ENCODE data around the gene NCOA1. TPM values are rescaled to one million over a fixed set of nuclear protein-coding genes. Genes with fewer than 3 reads are reported as not detected.

NCOA1 gene
- total and polyA plus RNA-seq, 10 of the 15 experiments (the other 5 are each of a cell fraction or from before 2014, with no cell fraction given) = 1.8 to 35.6 (median 6.1) TPM

DNA sequence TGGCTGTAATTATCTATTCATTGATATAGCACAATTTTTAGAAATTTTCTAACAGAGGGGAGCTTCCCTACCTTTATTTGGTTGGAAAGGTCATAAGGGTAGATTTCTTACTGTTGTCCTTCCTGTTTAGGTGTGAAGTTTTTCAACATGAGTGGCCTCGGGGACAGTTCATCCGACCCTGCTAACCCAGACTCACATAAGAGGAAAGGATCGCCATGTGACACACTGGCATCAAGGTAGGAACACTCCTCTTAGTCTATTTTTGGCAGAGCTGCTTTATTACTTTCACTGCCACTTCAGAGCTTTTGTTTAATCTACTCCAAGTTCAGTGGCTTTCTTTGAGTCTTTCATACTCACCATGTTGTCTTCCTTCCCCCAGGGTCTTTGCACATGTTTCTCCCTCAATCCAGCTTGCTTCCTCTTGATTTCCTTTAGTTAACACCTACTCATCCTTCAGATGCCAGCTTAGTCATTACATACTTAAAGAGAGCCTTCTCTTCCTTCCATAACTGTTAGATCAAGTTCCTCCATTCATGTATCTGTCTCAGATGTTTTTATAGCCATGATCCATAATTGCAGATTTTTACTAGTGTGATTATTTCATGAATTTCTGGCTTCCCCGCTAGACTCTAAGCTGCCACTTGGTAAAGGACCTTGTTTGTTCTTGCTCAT lies 167.6 kb downstream of the NCOA1 start (continued):
- TF ChIP-seq, protein P1, sequence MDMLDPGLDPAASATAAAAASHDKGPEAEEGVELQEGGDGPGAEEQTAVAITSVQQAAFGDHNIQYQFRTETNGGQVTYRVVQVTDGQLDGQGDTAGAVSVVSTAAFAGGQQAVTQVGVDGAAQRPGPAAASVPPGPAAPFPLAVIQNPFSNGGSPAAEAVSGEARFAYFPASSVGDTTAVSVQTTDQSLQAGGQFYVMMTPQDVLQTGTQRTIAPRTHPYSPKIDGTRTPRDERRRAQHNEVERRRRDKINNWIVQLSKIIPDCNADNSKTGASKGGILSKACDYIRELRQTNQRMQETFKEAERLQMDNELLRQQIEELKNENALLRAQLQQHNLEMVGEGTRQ (IDR thresholded peaks at IDR 0.05; ENCODE audit: borderline replicate concordance, low read depth, low read length) = no peak

DNA sequence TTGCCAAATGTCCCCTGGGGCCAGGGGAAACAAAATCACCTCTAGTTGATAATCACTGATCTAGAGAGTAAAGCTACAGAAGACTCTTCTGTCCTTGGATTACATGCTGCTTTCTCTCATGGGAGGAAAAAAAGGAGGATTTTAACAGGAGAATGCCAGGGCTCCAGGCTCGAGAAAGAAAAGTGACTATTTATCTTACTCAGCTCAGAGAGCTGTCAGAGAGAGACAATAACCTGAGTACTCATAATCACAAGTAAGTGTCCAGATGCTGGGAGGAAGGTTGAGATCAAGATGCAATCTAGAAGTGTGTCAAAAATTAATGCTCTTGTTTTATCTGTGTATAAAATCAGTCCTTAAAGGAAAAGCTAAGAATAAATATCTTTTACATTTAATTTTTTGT lies 168.8 kb downstream of the NCOA1 start:
- H3K9me3 ChIP-seq (replicated peaks; ENCODE audit: control insufficient read depth, insufficient read depth, low read length) = no peaks in the 10 kb centered on the region
- H3K79me2 ChIP-seq (ENCODE audit: control insufficient read depth, insufficient read depth, low read length) = no peaks in the 10 kb centered on the region
- ChIA-PET POLR2A (no interaction called here), SMC1A (ENCODE audit: uncharacterized antibody, unreplicated experiment) (interaction anchor here (1.3 to 2.0 kb wide), 3 partner anchors 10 to 238 kb away, joined by 3 to 6 read pairs (median 4); no protein-coding TSS in a partner anchor), CTCF (interaction anchor here (0.6 to 0.8 kb wide), 2 partner anchors 11 to 14 kb away, joined by 3 read pairs; no protein-coding TSS in a partner anchor), RAD21 (ENCODE audit: unreplicated experiment) (no interaction called here)
- intact Hi-C loops (cut with micrococcal nuclease; ENCODE audit: unreplicated experiment) = no loop called here
- FAIRE-seq (no peak), ATAC-seq (no peak), DNase-seq (ENCODE audit: low read depth, low spot score) (no peak)
- no TSS peak for BruUV-seq (replicated peaks)
- H3K36me3 ChIP-seq (ENCODE audit: control insufficient read depth in 2 of 2, insufficient read depth in 2 of 2, low read length in 1 of 2) = peaks cover 0 to 5% of the 10 kb centered on the region in 2 experiments; a peak in 1 of 4 replicates
- H3K27ac ChIP-seq (ENCODE audit: control insufficient read depth, insufficient read depth) = no peak overlapping the region
- H3K9ac ChIP-seq (ENCODE audit: control insufficient read depth, insufficient read depth, low read length) = no peak overlapping the region
- H2AFZ ChIP-seq (ENCODE audit: control insufficient read depth, low read depth, low read length) = no peak overlapping the region
- H3K27me3 ChIP-seq (replicated peaks in 1 of 2; ENCODE audit: control insufficient read depth in 2 of 2, insufficient read depth in 2 of 2, low read length in 1 of 2) = no peaks in the 10 kb centered on the region
- in situ Hi-C loops (cut with MboI) = no loop called here
- no peaks in the 10 kb centered on the region; the same call in 1 of the 2 replicates for H4K20me1 ChIP-seq (ENCODE audit: control insufficient read depth, insufficient read depth)
- H3K4me1 ChIP-seq (ENCODE audit: control insufficient read depth, insufficient read depth, low read length) = no peaks in the 10 kb centered on the region
- 100% methylated on average over 1 of the region's 1 CpG for whole genome bisulfite sequencing (ENCODE audit: insufficient coverage, insufficient replicate concordance, low lambda C conversion rate, missing lambda C conversion rate)
- no peak overlapping the region for H3K4me2 ChIP-seq (ENCODE audit: control insufficient read depth, insufficient read depth)
- H3K4me3 ChIP-seq = no peak overlapping the region
- TF ChIP-seq ZSCAN29 (IDR thresholded peaks at IDR 0.05) (no peak), SMC3 (IDR thresholded peaks at IDR 0.05; ENCODE audit: borderline replicate concordance, low read length) (no peak), CHD2 (IDR thresholded peaks at IDR 0.05; ENCODE audit: borderline replicate concordance, low read depth, low read length) (no peak), DPF2 (IDR thresholded peaks at IDR 0.05) (no peak), JUND (IDR thresholded peaks at IDR 0.05; ENCODE audit: low read depth, low read length) (no peak), TARDBP (IDR thresholded peaks at IDR 0.05; ENCODE audit: borderline replicate concordance) (no peak), KAT2A (conservative IDR thresholded peaks at IDR 0.05; ENCODE audit: control insufficient read depth, low read depth, low read length) (no peak), ZNF207 (IDR thresholded peaks at IDR 0.05; ENCODE audit: borderline replicate concordance) (no peak), BHLHE40 (IDR thresholded peaks at IDR 0.05; ENCODE audit: borderline replicate concordance in 1 of 2, low read depth in 2 of 2, low read length in 1 of 2) (no peak), POLR2AphosphoS5 (IDR thresholded peaks at IDR 0.05; ENCODE audit: low read length) (no peak)
- TF ChIP-seq, protein P2, sequence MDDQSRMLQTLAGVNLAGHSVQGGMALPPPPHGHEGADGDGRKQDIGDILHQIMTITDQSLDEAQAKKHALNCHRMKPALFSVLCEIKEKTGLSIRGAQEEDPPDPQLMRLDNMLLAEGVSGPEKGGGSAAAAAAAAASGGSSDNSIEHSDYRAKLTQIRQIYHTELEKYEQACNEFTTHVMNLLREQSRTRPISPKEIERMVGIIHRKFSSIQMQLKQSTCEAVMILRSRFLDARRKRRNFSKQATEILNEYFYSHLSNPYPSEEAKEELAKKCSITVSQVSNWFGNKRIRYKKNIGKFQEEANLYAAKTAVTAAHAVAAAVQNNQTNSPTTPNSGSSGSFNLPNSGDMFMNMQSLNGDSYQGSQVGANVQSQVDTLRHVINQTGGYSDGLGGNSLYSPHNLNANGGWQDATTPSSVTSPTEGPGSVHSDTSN (IDR thresholded peaks at IDR 0.05; ENCODE audit: insufficient replicate concordance, low read depth, low read length) = no peak
- TF ChIP-seq, protein P3, sequence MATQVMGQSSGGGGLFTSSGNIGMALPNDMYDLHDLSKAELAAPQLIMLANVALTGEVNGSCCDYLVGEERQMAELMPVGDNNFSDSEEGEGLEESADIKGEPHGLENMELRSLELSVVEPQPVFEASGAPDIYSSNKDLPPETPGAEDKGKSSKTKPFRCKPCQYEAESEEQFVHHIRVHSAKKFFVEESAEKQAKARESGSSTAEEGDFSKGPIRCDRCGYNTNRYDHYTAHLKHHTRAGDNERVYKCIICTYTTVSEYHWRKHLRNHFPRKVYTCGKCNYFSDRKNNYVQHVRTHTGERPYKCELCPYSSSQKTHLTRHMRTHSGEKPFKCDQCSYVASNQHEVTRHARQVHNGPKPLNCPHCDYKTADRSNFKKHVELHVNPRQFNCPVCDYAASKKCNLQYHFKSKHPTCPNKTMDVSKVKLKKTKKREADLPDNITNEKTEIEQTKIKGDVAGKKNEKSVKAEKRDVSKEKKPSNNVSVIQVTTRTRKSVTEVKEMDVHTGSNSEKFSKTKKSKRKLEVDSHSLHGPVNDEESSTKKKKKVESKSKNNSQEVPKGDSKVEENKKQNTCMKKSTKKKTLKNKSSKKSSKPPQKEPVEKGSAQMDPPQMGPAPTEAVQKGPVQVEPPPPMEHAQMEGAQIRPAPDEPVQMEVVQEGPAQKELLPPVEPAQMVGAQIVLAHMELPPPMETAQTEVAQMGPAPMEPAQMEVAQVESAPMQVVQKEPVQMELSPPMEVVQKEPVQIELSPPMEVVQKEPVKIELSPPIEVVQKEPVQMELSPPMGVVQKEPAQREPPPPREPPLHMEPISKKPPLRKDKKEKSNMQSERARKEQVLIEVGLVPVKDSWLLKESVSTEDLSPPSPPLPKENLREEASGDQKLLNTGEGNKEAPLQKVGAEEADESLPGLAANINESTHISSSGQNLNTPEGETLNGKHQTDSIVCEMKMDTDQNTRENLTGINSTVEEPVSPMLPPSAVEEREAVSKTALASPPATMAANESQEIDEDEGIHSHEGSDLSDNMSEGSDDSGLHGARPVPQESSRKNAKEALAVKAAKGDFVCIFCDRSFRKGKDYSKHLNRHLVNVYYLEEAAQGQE (IDR thresholded peaks at IDR 0.05; ENCODE audit: low read depth, low read length) = no peak

Measured in GM12878 (cell line).